Lung microvascular endothelial cell (primary cell): ENCODE measurements around the gene USO1. TPM values are rescaled to one million over a fixed set of nuclear protein-coding genes. Genes with fewer than 3 reads are reported as not detected.
"Not testable (repeated sequence)": the region's sequence is repeated elsewhere in the genome, so short reads cannot be mapped to it uniquely, and the experiment has no call there.

Experiments used
- DNase-seq, 2 donors: peaks; one replicate each; pipeline versions ENCODE4 v3.0.0 to v3.0.0-alpha.2; 2010; ENCODE audit warnings: low read depth in 2 of 2
- total RNA-seq: library from RNA; depleted of rRNA; stranded (reverse); fragments of >200 nt; gene quantifications from 2 replicates; pipeline ENCODE4 v1.2.1, GENCODE V29; 2014

USO1 gene
- total RNA-seq, 1 donor from 2014 or later: 76.6 TPM

GRCh38 chr4:75752637-75753036 lies 28.3 kb downstream of the USO1 start:
- DNase-seq: no peak

GRCh38 chr4:75769036-75769435 lies 44.7 kb downstream of the USO1 start:
- peak in 1 of 2 donors; percentile 8 for DNase-seq

GRCh38 chr4:75771607-75772006 lies 47.2 kb downstream of the USO1 start:
- DNase-seq: no peak

GRCh38 chr4:75777589-75777988 lies 53.2 kb downstream of the USO1 start:
- DNase-seq: no peak

DNA sequence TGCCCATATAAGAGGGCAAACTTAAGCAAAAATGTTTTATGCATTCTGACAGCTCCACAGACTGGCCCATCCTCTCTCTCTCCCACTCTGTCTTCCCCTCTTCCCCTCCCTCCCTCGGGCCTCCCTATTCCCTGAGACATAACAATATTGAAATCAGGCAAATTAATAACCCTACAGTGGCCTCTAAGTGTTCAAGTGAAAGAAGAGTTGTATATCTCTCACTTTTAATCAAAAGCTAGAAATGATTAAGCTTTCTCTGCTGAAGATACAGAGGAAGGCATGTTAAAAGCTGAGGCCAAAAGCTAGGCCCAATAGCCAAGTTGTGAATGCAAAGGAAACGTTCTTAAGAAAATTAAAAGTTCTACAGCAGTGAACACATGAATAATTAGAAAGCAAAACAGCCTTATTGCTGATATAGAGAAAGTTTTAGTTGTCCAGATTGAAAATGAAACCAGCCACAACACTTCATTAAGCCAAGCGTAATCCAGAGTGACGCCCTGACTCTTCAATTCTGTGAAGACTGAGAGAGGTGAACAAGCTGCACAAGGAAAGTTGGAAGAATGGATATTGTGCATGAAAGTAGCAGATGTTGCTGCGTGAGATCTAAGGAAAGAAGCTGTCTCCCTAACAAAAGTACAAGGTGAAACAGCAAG lies 54.9 kb downstream of the USO1 start:
- DNase-seq: no peak

DNA sequence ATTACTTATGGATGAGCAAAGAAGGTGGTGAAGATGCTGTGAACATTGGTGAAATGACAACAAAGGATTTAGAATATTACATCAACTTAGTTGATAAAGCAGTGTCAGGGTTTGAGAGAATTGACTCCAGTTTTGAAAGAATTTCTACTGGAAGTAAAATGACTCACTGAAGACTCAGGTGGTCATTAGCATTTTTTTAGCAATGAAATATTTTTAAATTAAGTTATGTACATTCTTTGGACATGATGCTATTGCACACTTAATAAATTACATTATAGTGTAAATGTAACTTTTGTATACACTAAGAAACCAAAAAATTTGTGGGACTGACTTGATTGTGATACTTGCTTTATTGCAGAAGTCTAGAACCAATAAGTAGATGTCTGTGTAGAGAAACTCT lies 56.9 kb downstream of the USO1 start:
- no peak for DNase-seq

- DNase-seq: no peak
Measured at GRCh38 chr4:75786526-75786925, 62.1 kb downstream of the USO1 start.

- no peak for DNase-seq
Measured at GRCh38 chr4:75786938-75787337, 62.6 kb downstream of the USO1 start.

DNA sequence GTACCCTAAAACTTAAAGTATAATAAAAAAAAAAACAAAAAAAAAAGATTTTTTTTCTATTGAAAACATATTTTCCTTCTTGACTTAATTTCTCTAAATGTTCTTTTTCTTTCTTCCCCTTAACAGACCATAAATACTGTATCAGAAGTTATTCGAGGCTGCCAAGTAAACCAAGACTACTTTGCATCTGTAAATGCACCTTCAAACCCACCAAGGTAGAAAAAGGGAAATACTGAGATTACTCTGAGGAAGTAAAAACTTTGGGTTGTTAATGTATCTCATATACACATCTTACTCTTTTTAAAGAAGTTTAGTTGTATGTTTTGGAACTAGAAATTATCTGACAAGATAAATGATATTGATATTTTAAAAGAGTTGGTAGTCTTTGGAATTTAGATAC lies 65.6 kb downstream of the USO1 start:
- DNase-seq: no peak

DNA sequence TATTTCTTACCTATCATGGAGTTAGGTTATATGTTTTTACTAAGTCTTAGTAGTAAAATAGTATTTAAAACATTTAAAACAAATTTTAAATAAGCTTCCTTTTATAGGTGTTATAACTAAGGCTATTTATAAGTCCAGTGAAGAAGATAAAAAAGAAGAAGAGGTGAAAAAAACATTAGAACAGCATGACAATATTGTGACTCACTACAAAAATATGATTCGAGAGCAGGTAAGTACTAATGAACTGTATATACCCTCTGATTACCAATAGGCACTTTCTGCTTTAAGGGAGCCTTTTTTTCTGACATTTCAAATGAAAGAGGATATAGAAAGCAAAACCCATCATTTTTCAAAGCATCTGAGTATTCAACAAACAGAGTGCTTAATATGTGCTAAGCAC lies 76.6 kb downstream of the USO1 start:
- peak in 1 of 2 donors; percentile 26 for DNase-seq

DNA sequence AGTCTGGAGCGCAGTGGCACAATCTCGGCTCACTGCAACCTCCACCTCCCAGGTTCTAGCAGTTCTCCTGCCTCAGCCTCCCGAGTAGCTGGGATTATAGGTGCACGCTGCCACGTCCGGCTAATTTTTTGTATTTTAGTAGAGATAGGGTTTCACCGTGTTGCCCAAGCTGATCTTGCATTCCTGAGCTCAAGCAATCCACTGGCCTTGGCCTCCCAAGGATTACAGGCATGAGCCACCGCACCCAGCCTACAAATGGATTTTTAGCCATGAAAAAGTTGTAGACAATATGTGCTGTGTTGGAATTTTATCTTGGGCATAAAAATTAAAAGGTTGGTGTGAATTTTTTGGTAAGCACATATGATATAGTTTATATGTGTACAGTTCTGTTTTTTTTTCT lies 81.7 kb downstream of the USO1 start:
- not testable (repeated sequence) for DNase-seq

GRCh38 chr4:75817901-75818300 lies 93.5 kb downstream of the USO1 start:
- DNase-seq: no peak

DNA sequence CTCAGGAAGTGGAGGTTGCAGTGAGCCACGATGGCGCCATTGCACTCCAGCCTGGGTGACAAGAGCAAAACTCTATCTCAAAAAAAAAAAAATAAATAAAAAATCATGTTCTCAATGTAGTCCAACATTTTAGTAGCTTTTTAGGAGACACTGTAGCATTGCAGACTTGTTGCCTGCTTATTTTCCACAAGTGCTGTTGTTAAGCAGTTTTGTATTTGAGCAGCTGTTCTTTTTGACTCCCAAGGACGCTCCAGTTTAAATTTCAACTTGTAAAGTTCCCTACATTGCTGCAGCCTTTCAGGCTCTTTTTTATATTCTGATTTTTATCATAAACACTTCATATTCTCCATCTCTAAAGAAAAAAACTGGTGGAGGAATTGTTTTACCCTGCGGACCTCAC lies 94.7 kb downstream of the USO1 start:
- no peak for DNase-seq

DNA sequence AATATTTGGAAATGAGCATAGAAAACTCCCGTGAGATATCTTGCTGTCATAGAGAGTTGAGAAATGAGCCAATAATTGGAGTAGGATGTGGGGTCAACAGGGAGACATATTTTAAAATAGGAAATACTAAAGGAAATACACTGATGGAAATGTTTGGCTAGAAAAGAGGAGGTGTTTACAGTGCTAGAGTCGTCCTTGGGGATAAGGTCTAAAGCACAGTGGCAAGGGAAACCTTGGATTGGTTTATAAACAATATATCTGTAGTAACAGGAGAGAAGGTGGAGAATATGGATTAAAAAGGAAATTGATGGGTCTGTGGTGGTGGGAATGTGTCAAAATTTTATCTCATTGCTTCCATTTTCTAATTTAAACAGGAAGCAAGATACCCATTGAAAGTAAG lies 95.8 kb downstream of the USO1 start:
- DNase-seq: peak in 1 of 2 donors; percentile 10

- DNase-seq: no peak
Measured at GRCh38 chr4:75820676-75821075, 96.3 kb downstream of the USO1 start.

DNA sequence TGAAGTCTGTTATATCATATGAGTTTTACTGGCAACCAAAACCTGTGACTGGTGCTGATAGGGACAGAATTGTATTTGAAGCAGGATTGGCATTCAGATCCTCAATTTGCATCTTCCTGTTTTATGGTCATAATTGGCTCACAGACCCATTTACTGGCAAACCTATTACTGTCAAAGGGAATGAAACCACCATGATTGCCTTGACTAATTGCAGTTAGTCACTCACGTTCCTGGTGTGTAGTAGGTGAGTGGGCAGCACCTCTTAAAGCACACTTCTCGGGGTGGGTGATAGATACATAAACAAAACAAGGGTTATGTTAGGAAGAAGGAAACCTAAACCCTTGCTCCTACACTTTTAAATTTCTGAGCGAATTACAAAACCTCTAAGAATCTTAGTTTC lies 96.8 kb downstream of the USO1 start:
- no peak for DNase-seq

GRCh38 chr4:75821966-75822365 lies 97.6 kb downstream of the USO1 start:
- DNase-seq: no peak

GRCh38 chr4:75822416-75822815 lies 98.0 kb downstream of the USO1 start:
- DNase-seq: no peak

DNA sequence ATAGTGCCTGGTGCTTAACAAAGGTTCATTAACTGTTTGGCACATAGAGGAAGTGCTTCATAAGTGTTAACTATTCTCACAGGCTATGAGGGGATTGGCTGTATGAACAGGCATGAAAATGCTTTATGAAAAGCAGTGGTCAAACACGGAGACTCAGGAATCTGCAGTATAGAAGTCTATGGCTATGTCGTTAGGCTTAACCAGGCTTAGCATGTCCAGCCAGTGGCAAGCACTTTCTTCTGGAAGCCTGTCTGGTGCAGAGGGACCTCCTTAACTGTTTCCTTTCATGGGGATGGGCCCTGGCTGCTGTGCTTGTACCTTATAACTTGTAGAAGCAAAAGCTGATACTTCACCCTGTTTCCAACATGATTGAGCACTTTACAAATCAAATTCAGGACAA lies 99.4 kb downstream of the USO1 start:
- no peak for DNase-seq

DNA sequence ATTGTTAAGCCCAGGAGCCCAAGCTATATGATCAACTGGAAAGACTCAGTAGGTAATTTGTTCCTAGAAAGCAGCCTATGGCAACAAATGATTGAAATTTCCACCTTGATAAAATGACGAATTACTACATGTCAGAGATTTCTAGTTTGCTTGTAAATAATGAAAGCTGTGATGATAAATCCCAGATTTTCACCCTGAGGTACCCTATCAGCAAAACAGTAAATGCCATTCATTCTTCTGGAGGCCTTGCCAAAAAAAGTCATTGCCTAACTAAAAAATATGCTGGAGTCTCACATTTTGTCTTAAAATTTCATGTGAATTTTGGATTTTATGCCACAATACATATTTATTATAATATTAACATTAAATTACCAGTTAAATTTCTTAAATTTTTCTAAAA lies 106.5 kb downstream of the USO1 start:
- DNase-seq: no peak

DNA sequence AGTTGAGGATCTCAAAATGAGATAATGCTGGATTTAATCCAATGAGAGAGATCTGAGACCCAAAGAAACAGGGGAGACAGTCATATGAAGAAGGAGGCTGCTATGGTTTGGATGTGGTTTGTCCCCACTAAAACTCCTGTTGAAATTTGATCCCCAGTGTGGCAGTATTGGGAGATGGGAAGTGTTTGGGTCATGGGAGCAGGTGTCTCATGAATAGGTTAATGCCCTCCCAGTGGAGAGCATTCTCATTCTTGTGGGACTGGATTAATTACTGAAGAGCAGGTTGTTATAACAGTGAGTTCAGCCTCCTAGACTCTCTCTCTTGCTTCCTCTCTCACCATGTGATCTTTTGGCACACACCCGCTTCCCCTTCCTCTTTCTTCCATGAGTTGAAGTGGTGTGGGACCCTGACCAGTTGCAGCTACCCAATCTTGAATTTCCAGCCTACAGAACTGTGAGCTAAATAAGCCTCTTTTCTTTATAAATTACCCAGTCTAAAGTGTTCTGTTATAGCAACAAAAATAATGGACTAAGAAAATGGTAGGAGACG lies 107.6 kb downstream of the USO1 start:
- no peak for DNase-seq

DNA sequence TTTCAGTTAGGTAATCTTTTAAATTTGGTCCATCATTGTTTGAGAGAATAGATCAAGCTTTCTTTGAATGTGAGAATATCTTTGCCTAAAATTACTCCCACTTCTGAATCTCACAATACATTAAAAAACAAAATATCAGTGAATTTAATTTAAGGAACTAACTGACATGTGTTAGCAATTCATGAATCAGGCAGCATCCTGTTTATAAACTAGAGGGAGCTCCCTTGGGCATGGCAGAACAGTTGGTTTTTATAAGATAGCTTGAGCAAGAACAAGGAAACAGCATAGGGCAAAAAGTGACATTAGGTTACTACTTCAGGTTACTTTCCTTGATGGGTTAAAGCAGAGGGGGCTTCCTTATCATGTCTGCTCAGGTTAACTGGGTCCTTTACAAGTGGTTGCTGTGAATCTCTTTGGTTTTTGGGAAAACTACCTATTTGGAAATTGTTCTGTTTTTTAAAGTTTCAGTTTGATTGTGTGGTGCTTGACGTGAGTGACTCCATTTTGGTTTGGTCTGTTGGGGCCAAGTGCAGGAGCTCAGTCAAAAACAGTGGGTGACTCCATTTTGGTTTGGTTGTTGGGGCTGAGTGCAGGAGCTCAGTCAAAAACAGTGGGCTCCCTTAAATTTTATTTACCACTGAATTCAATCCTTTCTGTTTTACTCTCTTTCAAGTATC lies 109.9 kb downstream of the USO1 start:
- peak in 1 of 2 donors; percentile 35 for DNase-seq

DNA sequence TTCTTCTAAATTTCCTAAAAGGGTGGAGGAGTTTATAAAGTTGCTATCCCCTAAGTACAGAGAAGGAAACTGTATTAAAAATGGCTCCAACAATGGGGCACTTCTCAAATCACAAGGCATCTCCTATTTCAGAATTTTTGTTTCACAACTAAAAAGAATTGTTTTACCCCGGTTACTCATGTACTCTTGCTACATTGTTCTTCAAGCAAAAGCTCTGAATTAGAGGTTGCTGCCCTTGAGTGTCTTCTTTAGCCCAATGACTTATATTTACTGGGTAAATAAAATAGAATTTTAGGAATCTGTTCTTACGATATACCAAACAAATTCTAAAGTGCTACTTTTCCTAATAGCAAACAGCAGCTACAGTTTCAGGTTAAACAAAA lies 110.4 kb downstream of the USO1 start:
- no peak for DNase-seq
